OCI-LY7 (cell line): ENCODE results near the gene THSD7A. TPM values are rescaled to one million over a fixed set of nuclear protein-coding genes. Genes with fewer than 3 reads are reported as not detected.

Experiments used
- BruUV-seq: library from RNA; stranded (reverse); fragments of 400-500 nt; replicated peaks from 2 replicates; lab custom pipeline; 2021; lab: Mats Ljungman, UMichigan
- CTCF ChIA-PET: fragments of 300-600 bp; sonication (Branson Sonifier 250); formaldehyde crosslinking; loops from one replicate; lab custom pipeline; 2022; ENCODE audit warnings: antibody characterized with exemption; ENCODE audit not compliant: unreplicated experiment; lab: Charles Lee
- POLR2A ChIA-PET: fragments of 300-600 bp; sonication (Branson Sonifier 250); formaldehyde crosslinking; loops from one replicate; lab custom pipeline; 2022; ENCODE audit warnings: antibody characterized with exemption; lab: Charles Lee
- DNase-seq: peaks from one replicate; pipeline ENCODE4 v3.0.0-alpha.2; 2015; ENCODE audit warnings: low spot score
- H2AFZ ChIP-seq: fragments of 200-600 bp; sonication (generic), shearing (Covaris generic); 2 replicates; pipeline ENCODE4 v1.6.1; 2014; ENCODE audit warnings: mild to moderate bottlenecking, antibody characterized with exemption, low read length, moderate library complexity
- H3K27ac ChIP-seq: fragments of 200-600 bp; sonication (generic); 2 replicates; pipeline ENCODE4 v1.5.1; 2014; ENCODE audit warnings: mixed run types, low read depth, mild to moderate bottlenecking, moderate library complexity, low read length, inconsistent platforms; ENCODE audit not compliant: poor library complexity, severe bottlenecking
- H3K36me3 ChIP-seq: fragments of 200-600 bp; sonication (generic); 2 replicates; pipeline ENCODE4 v1.6.1; 2014; ENCODE audit warnings: mild to moderate bottlenecking, antibody characterized with exemption, low read length, moderate library complexity, mixed read lengths; ENCODE audit not compliant: insufficient read depth
- H3K4me1 ChIP-seq: fragments of 200-600 bp; sonication (generic); 2 replicates; pipeline ENCODE4 v1.5.1; 2014; ENCODE audit warnings: mild to moderate bottlenecking, low read length; ENCODE audit not compliant: insufficient read depth, poor library complexity, severe bottlenecking
- H3K4me2 ChIP-seq: fragments of 200-600 bp; sonication (generic); 2 replicates; pipeline ENCODE4 v1.6.1; 2014; ENCODE audit warnings: mild to moderate bottlenecking, low read length
- H3K4me3 ChIP-seq: fragments of 200-600 bp; sonication (generic); 2 replicates; pipeline ENCODE4 v1.5.1; 2014; ENCODE audit warnings: mild to moderate bottlenecking, low read depth, low read length; ENCODE audit not compliant: poor library complexity, severe bottlenecking
- H3K79me2 ChIP-seq: fragments of 200-600 bp; sonication (generic); 2 replicates; pipeline ENCODE4 v1.6.1; 2016; ENCODE audit warnings: low read depth, mild to moderate bottlenecking, low read length, moderate library complexity, mixed read lengths; ENCODE audit not compliant: insufficient read depth
- H3K9me2 ChIP-seq: fragments of 200-600 bp; sonication (generic); 2 replicates; pipeline ENCODE4 v1.6.1; 2016; ENCODE audit warnings: mild to moderate bottlenecking, low read length, mixed read lengths; ENCODE audit not compliant: insufficient read depth
- H3K9me3 ChIP-seq: fragments of 200-600 bp; sonication (generic); 2 replicates; pipeline ENCODE4 v1.6.1; 2014; ENCODE audit warnings: mild to moderate bottlenecking, mixed run types, low read length, mixed read lengths
- H4K20me1 ChIP-seq: fragments of 200-600 bp; sonication (generic); 2 replicates; pipeline ENCODE4 v1.6.1; 2014; ENCODE audit warnings: mild to moderate bottlenecking, antibody characterized with exemption, low read length, moderate library complexity, mixed read lengths; ENCODE audit not compliant: insufficient read depth
- EZH2phosphoT487 ChIP-seq: fragments of 200-600 bp; sonication (generic); IDR thresholded peaks from 2 replicates; pipeline ENCODE4 v1.6.1; 2018; ENCODE audit warnings: low read depth, borderline replicate concordance, mild to moderate bottlenecking, mixed run types, antibody characterized with exemption, low read length, moderate library complexity, mixed read lengths
- intact Hi-C: fragments of 100-400 bp; cut with micrococcal nuclease; formaldehyde crosslinking; loops from one replicate; pipeline ENCODE4 v1.10.0; 2022; ENCODE audit not compliant: unreplicated experiment
- total RNA-seq, 2 experiments: library from RNA; depleted of rRNA in 1 of 2; stranded (reverse); fragments of >200 nt in 1 of 2; shearing (Covaris generic) in 1 of 2; gene quantifications; 2 replicates each; pipeline ENCODE4 v1.2.3, GENCODE V29; 2014 to 2022
- TF ChIP-seq, protein P1 (sequence below): fragments of 200-600 bp; sonication (generic); conservative IDR thresholded peaks from 2 replicates; pipeline ENCODE4 v1.5.1; 2014; ENCODE audit warnings: mild to moderate bottlenecking, antibody characterized with exemption, low read length, moderate library complexity, mixed read lengths

Gene THSD7A
- total RNA-seq, 2 experiments from 2014 or later = 0.13 TPM; not detected in 1

- no peak for TF ChIP-seq EZH2phosphoT487
- TF ChIP-seq, protein P1, sequence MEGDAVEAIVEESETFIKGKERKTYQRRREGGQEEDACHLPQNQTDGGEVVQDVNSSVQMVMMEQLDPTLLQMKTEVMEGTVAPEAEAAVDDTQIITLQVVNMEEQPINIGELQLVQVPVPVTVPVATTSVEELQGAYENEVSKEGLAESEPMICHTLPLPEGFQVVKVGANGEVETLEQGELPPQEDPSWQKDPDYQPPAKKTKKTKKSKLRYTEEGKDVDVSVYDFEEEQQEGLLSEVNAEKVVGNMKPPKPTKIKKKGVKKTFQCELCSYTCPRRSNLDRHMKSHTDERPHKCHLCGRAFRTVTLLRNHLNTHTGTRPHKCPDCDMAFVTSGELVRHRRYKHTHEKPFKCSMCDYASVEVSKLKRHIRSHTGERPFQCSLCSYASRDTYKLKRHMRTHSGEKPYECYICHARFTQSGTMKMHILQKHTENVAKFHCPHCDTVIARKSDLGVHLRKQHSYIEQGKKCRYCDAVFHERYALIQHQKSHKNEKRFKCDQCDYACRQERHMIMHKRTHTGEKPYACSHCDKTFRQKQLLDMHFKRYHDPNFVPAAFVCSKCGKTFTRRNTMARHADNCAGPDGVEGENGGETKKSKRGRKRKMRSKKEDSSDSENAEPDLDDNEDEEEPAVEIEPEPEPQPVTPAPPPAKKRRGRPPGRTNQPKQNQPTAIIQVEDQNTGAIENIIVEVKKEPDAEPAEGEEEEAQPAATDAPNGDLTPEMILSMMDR = no peak
Measured at GRCh38 chr7:11848251-11848650, 16.3 kb upstream of the THSD7A start.

DNA sequence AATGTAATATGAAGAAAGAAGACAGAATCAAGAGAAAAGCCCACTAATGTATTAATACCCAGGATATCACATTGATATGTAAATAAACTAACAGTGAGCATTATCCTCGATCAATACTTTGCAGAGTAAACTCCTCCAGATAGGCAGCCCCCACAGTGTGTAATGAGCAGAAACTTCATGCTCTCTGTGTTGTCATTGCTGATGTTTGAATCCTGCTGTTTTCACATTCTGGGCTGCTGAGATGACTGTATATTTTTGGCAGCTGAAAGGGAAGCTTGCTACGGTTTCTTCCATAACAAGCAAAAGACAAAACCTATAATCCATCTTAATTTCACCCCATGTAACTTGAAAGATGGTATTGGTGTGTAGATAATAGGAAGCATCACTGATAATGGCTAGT is 15.3 kb upstream of the THSD7A start:
- ChIA-PET POLR2A (no interaction called here), CTCF (no interaction called here)
- H3K9me3 ChIP-seq = no peaks in the 10 kb centered on the region
- H3K4me2 ChIP-seq = no peak overlapping the region
- DNase-seq = no peak
- H3K27ac ChIP-seq = no peak overlapping the region
- no peaks in the 10 kb centered on the region for H3K9me2 ChIP-seq
- no peaks in the 10 kb centered on the region for H4K20me1 ChIP-seq
- no TSS peak for BruUV-seq
- TF ChIP-seq, protein P1 = no peak
- no peak for TF ChIP-seq EZH2phosphoT487
- no peaks in the 10 kb centered on the region for H3K36me3 ChIP-seq
- no peaks in the 10 kb centered on the region for H3K4me1 ChIP-seq
- intact Hi-C loops = no loop called here
- no peak overlapping the region for H3K4me3 ChIP-seq
- no peaks in the 10 kb centered on the region for H3K79me2 ChIP-seq
- no peak overlapping the region for H2AFZ ChIP-seq

More at GRCh38 chr7:11848251-11848650, 16.3 kb upstream of the THSD7A start:
- Histone ChIP-seq H3K79me2 (no peaks in the 10 kb centered on the region), H3K4me3 (no peak overlapping the region), H2AFZ (no peak overlapping the region), H4K20me1 (no peaks in the 10 kb centered on the region), H3K4me2 (no peak overlapping the region), H3K36me3 (no peaks in the 10 kb centered on the region), H3K27ac (no peak overlapping the region), H3K9me2 (no peaks in the 10 kb centered on the region), H3K4me1 (no peaks in the 10 kb centered on the region), H3K9me3 (no peaks in the 10 kb centered on the region)
- POLR2A ChIA-PET = no interaction called here
- DNase-seq = no peak
- intact Hi-C loops = no loop called here
- CTCF ChIA-PET = no interaction called here
- BruUV-seq = no TSS peak

- Histone ChIP-seq H3K36me3 (no peaks in the 10 kb centered on the region), H3K4me3 (no peak overlapping the region), H3K79me2 (no peaks in the 10 kb centered on the region), H3K9me2 (no peaks in the 10 kb centered on the region), H2AFZ (no peak overlapping the region), H4K20me1 (no peaks in the 10 kb centered on the region), H3K9me3 (no peaks in the 10 kb centered on the region), H3K4me2 (no peak overlapping the region), H3K27ac (no peak overlapping the region), H3K4me1 (no peaks in the 10 kb centered on the region)
- ChIA-PET CTCF (no interaction called here), POLR2A (no interaction called here)
- DNase-seq = no peak
- TF ChIP-seq, protein P1 = no peak
- TF ChIP-seq EZH2phosphoT487 = no peak
- intact Hi-C loops = no loop called here
- BruUV-seq = no TSS peak
Measured at GRCh38 chr7:11846361-11846955, 14.5 kb upstream of the THSD7A start.
